MM.1S (cell line): Measurements from ENCODE around the gene PCK1.

Experiments used
- EZH2 ChIP-seq: fragments of 300-600 bp; sonication (generic); optimal IDR thresholded peaks from 2 replicates; pipeline ENCODE3; 2017; ENCODE audit warnings: low read depth, mild to moderate bottlenecking, antibody characterized with exemption, low read length, mixed read lengths
- EZH2phosphoT487 ChIP-seq: fragments of 300-600 bp; sonication (generic); IDR thresholded peaks from 2 replicates; pipeline ENCODE4 v1.6.1; 2018; ENCODE audit warnings: antibody characterized with exemption, low read length
- TF ChIP-seq, protein P1 (sequence below): fragments of 300-600 bp; sonication (generic); IDR thresholded peaks from 2 replicates; pipeline ENCODE4 v1.5.1; 2016; ENCODE audit warnings: antibody characterized with exemption, low read length, mixed read lengths

DNA sequence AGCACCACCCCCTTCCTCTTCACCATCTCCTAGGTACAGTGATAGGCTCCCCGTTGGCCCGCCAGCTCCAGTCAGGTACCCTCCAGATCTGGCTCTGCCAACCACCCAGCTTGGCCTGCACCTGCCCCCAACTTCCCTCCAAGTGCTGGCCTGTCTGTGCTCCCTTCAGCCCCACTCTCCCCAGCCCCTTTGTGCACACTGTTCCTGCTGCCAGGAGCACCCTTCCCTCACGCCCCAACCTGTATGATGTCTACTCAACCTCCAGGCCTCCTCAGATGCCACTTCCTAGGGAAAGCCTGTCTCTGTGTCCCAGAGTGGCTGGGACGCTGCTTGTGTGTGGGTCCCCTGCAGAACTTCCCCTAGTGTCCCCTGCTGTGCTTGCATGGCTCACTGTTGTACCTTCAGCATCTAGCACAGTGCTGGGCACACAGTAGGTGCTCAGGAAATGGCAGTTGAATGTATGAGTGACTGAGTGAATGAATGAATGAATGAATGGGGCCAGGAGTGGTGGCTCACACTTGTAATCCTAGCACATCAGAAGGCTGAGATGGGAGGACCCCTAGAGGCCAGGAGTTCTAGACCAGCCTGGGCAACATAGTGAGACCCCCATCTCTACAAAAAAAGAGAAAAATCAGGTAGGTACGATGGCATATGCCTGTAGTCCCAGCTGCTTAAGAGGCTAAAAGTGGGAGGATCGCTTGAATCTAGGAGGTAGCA is 56.3 kb downstream of the PCK1 start:
- TF ChIP-seq, protein P1, sequence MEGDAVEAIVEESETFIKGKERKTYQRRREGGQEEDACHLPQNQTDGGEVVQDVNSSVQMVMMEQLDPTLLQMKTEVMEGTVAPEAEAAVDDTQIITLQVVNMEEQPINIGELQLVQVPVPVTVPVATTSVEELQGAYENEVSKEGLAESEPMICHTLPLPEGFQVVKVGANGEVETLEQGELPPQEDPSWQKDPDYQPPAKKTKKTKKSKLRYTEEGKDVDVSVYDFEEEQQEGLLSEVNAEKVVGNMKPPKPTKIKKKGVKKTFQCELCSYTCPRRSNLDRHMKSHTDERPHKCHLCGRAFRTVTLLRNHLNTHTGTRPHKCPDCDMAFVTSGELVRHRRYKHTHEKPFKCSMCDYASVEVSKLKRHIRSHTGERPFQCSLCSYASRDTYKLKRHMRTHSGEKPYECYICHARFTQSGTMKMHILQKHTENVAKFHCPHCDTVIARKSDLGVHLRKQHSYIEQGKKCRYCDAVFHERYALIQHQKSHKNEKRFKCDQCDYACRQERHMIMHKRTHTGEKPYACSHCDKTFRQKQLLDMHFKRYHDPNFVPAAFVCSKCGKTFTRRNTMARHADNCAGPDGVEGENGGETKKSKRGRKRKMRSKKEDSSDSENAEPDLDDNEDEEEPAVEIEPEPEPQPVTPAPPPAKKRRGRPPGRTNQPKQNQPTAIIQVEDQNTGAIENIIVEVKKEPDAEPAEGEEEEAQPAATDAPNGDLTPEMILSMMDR: no peak
- TF ChIP-seq EZH2 (no peak), EZH2phosphoT487 (no peak)
